Stimulated activated memory B cell treated with anti-CD40 and anti-IgM and Interleukin-4, amounts not matched to agents 10 μg/mL and 1 μg/mL and 100 μg/mL, for 72 hours (primary cell): ENCODE results near the gene INPP5A.
A peak's percentile ranks its signal among the peaks of the same experiment; 100 is the strongest.

Experiments used
- ATAC-seq: fragments of 150-1000 bp; cut with Tn5 transposase; 2 replicates; pipeline ENCODE4 v1.10.0; 2021
- H3K27ac Mint-ChIP-seq: one replicate; pipeline ENCODE4 v1.8.0; 2022; ENCODE audit warnings: mild to moderate bottlenecking, mixed read lengths
- H3K27me3 Mint-ChIP-seq: one replicate; pipeline ENCODE4 v1.8.0; 2022; ENCODE audit warnings: mixed read lengths
- H3K36me3 Mint-ChIP-seq: one replicate; pipeline ENCODE4 v1.8.0; 2022; ENCODE audit warnings: mixed read lengths
- H3K4me1 Mint-ChIP-seq: one replicate; pipeline ENCODE4 v1.8.0; 2022; ENCODE audit warnings: mixed read lengths
- H3K4me3 Mint-ChIP-seq: one replicate; pipeline ENCODE4 v1.8.0; 2022; ENCODE audit warnings: mild to moderate bottlenecking, moderate library complexity, mixed read lengths
- H3K9me3 Mint-ChIP-seq: one replicate; pipeline ENCODE4 v1.8.0; 2022; ENCODE audit warnings: mixed read lengths

Gene INPP5A

DNA sequence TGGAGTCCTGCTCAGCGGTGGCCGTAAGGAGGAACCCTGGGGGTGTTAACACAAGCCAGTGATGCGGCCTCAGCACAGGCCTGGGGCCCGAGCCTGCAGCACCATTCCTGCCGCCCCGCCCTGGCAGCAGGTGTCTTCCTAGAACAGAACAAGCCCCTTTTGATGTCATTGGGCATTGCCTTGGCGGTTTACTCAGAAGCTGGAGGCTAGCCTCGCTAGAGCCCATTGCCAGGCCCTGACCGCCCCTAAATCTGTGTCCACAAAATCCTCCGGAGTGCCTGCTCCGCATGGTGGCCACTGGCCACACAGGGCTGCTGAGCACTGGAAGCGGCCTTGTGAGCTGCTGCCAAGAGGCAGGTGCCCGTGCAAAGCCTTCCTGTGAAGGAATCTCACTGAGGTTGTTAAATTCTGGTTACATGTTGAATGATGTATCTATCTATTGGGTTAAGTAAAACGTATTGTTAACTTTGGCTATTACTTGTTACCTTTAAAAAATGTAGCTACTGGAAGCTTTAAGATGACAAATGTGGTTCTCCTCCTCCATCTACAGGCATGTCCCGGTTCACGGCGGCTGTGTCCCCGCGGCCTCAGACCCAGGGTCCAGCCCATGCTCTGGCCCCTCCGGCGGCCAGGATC is 1.2 kb upstream of the INPP5A start:
- Mint-ChIP-seq H3K36me3 (peaks cover 10% of the 10 kb centered on the region), H3K27ac (peak overlapping the region; percentile 51), H3K4me3 (peak overlapping the region; percentile 65), H3K27me3 (no peaks in the 10 kb centered on the region), H3K9me3 (peaks cover 3% of the 10 kb centered on the region), H3K4me1 (peaks cover 54% of the 10 kb centered on the region)
- no peak for ATAC-seq

DNA sequence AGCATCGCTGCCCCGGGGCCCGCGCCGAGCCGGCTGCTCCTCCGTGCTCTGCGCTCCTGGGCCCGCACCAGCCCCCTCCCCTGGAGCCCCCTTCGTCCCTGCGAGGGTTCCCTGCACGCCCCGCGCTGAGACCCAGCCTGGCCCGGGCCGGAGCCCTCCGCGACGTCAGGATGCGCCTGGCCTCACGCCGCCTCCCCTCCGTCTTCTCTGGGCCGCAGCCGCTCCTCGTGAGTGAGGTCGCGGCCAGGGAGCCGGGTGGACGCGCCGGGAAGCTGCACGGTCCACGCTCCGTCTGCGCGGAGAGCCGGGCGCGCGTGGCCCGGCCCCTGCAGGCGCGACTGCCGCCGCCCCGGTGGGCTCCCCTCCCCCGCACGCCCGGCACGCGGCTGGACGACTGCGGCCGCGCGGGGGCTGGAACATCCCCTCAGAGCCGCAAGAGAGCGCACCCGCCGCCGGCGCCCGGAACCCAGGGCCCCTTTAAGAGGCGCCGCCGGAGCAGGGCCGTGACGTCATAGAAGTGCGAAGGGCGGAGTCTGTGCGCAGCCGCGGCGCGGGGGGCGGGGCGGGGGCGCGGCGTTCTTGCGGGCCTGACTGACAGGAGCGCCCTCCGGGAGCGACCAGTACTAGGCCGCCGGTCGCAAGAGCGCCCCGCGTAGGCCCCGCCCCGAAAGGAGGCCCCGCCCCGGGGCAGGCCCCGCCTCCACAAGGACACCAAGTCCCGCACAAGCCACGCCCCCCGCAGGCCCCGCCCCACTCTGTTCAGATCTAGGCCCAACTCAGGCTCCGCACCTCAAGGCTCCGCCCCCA is 507 bp upstream of the INPP5A start:
- no peaks in the 10 kb centered on the region for H3K9me3 Mint-ChIP-seq
- H3K27ac Mint-ChIP-seq, result peak overlapping the region; percentile 51
- peak; percentile 96 for ATAC-seq
- H3K27me3 Mint-ChIP-seq, result no peaks in the 10 kb centered on the region
- H3K4me1 Mint-ChIP-seq, result peaks cover 61% of the 10 kb centered on the region
- peak overlapping the region; percentile 65 for H3K4me3 Mint-ChIP-seq
- peaks cover 5% of the 10 kb centered on the region for H3K36me3 Mint-ChIP-seq

DNA sequence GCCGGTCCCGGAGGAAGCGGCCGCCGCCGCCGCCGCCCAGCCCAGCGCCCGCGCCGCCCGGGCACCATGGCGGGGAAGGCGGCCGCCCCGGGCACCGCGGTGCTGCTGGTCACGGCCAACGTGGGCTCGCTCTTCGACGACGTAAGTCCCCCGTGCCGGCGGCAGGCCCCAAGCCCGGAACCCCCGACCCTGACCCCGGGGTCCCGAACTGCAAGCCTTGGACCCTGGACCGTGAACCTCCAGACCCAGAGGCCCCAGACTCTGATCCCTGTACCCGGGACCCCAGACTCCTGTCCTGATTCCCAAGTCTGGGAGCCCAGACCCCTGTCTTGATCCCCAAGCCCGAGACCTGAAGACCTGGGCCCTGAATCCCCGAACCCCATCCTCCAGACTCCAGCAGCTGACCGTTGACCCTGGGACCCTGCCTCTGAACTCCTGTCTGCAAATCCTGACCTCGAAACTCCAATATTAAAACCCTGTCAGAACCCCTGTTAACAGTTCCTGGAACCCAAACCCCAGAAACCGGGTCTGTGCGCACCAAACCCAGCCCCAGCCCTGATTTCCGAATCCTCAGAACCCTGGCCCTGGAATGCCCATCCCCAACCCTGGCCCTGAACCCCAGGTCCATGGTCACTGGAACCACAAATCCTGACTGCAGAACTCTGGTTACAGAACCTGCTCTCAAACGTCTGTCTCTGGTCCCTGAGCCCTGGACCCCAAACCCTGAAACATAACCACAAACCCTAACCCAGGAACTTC is 623 bp downstream of the INPP5A start:
- peaks cover 73% of the 10 kb centered on the region for H3K4me1 Mint-ChIP-seq
- peak overlapping the region; percentile 94 for H3K27ac Mint-ChIP-seq
- peaks cover 5% of the 10 kb centered on the region for H3K36me3 Mint-ChIP-seq
- H3K9me3 Mint-ChIP-seq, result no peaks in the 10 kb centered on the region
- ATAC-seq, result no peak
- peak overlapping the region; percentile 96 for H3K4me3 Mint-ChIP-seq
- H3K27me3 Mint-ChIP-seq, result no peaks in the 10 kb centered on the region

DNA sequence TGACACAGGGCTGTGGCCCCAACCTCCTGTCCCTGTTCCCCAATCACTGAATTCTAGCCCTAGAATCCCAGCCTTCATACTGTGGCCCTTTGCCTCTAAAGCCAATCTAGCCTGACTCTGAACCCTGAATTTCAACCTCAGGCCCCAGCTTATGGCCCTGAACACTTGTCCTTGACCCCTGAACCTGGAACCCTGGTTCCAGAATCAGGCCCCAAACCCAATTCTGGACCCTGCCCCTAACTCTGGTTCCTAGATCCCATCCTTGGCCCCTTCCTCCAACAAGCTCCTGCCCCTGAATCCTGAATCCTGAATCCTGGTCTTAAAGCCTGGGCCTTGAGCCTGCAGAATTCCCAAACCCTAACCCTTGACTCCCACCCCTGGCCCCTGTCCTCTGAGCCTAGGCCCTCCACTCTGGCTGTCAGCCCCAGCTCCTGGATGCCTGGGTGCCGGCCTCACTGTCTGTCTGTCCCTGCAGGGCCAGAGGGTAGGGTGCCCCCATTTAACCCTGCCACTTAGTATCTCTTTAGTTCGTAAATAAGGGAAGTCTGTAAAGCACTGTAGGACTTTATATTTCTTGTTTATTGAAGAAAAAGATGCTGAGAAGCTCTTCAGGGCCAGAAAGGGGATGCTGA is 1.3 kb downstream of the INPP5A start:
- no peak for ATAC-seq
- H3K9me3 Mint-ChIP-seq, result no peaks in the 10 kb centered on the region
- H3K27me3 Mint-ChIP-seq, result no peaks in the 10 kb centered on the region
- H3K4me3 Mint-ChIP-seq, result peak overlapping the region; percentile 96
- H3K4me1 Mint-ChIP-seq, result peaks cover 75% of the 10 kb centered on the region
- peaks cover 5% of the 10 kb centered on the region for H3K36me3 Mint-ChIP-seq
- H3K27ac Mint-ChIP-seq, result peak overlapping the region; percentile 94

DNA sequence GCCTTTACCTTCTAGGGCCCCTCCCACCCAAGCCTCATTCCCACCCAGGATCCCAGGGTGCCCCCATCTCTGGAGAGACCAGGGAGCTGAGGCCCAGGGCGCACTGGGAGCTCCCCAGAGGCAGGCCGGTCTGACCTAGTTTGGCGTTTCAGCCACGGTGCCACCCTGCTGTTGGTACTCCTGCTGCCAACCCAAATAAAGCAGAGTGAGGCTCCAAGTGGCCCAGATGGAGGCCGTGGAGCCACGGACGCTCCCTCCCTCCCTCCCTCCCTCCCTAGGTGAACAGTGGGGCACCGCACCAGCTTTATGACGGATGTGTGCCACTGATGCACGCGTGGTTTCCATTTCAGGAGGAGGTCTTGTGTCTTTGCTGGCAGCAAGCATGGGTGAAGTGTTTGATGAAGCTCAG is 1.8 kb downstream of the INPP5A start:
- Mint-ChIP-seq H3K36me3 (peaks cover 5% of the 10 kb centered on the region), H3K4me3 (peak overlapping the region; percentile 96), H3K27ac (peak overlapping the region; percentile 94), H3K4me1 (peaks cover 80% of the 10 kb centered on the region), H3K27me3 (no peaks in the 10 kb centered on the region), H3K9me3 (no peaks in the 10 kb centered on the region)
- ATAC-seq, result no peak

DNA sequence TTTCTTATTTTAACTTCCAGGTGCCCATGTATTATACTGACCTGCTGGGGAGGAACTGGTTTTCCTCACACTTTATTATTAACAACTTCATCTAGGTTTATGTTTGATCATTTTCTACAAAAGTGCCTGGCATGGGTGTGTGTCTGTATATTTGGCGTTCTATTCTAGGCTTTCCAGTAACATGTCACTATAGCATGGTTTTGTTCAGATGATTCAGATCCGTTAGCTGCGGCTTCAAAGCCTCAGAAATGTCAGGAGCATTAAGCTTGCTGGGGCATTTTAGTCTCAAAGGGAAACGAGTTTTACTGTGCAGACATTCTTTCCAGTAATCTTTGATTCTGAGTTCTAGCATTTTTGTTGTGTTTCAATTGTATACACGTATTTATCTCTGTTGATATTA is 2.3 kb downstream of the INPP5A start:
- no peak for ATAC-seq
- Mint-ChIP-seq H3K27me3 (no peaks in the 10 kb centered on the region), H3K27ac (peak overlapping the region; percentile 64), H3K4me1 (peaks cover 85% of the 10 kb centered on the region), H3K4me3 (peak overlapping the region; percentile 96), H3K9me3 (no peaks in the 10 kb centered on the region), H3K36me3 (peaks cover 5% of the 10 kb centered on the region)

DNA sequence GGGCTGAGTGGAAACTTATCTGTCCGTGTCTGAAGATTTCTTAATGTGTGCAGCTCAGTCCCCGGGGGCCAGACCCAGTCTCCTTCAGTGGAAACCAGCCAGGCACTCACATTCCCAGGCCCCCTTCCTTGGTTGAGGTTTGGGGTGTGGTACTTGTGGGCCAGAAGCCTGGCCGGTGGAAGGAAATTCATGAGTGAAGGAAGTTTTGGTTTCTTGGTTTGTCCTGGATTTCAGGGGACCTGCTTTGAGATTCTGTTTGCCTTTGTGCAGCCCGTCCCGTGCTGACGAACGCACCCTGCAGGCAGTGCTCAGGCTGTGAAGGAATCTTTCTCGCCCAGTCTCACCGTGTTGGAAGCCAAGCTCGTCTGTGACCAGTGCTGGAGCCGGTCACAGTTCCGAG is 2.9 kb downstream of the INPP5A start:
- no peak for ATAC-seq
- Mint-ChIP-seq H3K36me3 (peaks cover 5% of the 10 kb centered on the region), H3K4me3 (peak overlapping the region; percentile 96), H3K27me3 (no peaks in the 10 kb centered on the region), H3K4me1 (peaks cover 83% of the 10 kb centered on the region), H3K9me3 (no peaks in the 10 kb centered on the region), H3K27ac (peak overlapping the region; percentile 64)

DNA sequence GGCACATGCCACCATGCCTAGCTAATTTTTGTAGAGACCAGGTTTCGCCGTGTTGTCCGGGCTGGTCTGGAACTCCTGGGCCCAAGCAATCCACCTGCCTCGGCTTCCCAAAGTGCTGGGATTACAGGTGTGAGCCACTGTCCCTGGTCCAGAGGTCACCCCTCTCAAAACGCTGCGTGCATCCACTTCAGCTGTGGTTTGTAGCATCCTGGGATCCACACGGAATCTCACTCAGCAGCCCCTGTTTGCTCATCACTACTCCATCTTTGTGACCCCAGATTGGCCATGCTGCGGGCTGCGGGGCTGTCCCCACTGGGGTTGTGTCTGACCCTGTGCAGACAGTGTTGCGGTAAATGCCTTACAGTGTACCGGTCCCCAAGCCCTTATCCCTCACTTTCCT is 3.5 kb downstream of the INPP5A start:
- no peak for ATAC-seq

GRCh38 chr10:132541601-132542011 is 4.0 kb downstream of the INPP5A start:
- no peak for ATAC-seq
- peak overlapping the region; percentile 38 for H3K27ac Mint-ChIP-seq
- H3K4me1 Mint-ChIP-seq, result peaks cover 85% of the 10 kb centered on the region
- peaks cover 5% of the 10 kb centered on the region for H3K36me3 Mint-ChIP-seq
- H3K27me3 Mint-ChIP-seq, result no peaks in the 10 kb centered on the region
- peak overlapping the region; percentile 27 for H3K4me3 Mint-ChIP-seq
- H3K9me3 Mint-ChIP-seq, result no peaks in the 10 kb centered on the region

More for the DNA sequence above, 3.5 kb downstream of the INPP5A start:
- Mint-ChIP-seq H3K9me3 (no peaks in the 10 kb centered on the region), H3K27me3 (no peaks in the 10 kb centered on the region), H3K36me3 (peaks cover 5% of the 10 kb centered on the region), H3K4me1 (peaks cover 85% of the 10 kb centered on the region), H3K4me3 (peak overlapping the region; percentile 27), H3K27ac (peak overlapping the region; percentile 38)

- Mint-ChIP-seq H3K27me3 (no peaks in the 10 kb centered on the region), H3K36me3 (peaks cover 5% of the 10 kb centered on the region), H3K27ac (peak overlapping the region; percentile 38), H3K4me1 (peaks cover 90% of the 10 kb centered on the region), H3K9me3 (no peaks in the 10 kb centered on the region), H3K4me3 (no peak overlapping the region)
- ATAC-seq, result no peak
Observed at GRCh38 chr10:132542086-132542775, 4.6 kb downstream of the INPP5A start.

DNA sequence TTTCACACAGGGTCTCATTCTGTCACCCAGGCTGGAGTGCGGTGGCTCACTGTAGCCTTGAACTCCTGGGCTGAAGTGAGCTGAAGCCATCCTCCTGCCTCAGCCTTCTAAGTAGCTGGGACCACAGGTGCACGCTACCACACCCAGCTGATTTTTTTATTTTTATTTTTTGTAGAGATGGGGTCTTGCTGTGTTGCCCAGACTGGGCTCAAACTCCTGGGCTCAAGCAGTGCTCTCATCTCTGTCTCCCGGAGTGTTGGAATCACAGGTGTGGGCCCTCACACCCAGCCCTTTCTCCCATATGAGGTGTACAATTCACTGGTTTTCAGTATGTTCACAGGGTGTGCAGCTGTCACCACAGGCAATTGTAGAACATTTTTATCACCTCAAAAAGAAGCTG is 5.2 kb downstream of the INPP5A start:
- Mint-ChIP-seq H3K9me3 (no peaks in the 10 kb centered on the region), H3K27ac (no peak overlapping the region), H3K4me3 (no peak overlapping the region), H3K36me3 (peaks cover 5% of the 10 kb centered on the region), H3K27me3 (no peaks in the 10 kb centered on the region), H3K4me1 (peaks cover 96% of the 10 kb centered on the region)
- ATAC-seq, result no peak

DNA sequence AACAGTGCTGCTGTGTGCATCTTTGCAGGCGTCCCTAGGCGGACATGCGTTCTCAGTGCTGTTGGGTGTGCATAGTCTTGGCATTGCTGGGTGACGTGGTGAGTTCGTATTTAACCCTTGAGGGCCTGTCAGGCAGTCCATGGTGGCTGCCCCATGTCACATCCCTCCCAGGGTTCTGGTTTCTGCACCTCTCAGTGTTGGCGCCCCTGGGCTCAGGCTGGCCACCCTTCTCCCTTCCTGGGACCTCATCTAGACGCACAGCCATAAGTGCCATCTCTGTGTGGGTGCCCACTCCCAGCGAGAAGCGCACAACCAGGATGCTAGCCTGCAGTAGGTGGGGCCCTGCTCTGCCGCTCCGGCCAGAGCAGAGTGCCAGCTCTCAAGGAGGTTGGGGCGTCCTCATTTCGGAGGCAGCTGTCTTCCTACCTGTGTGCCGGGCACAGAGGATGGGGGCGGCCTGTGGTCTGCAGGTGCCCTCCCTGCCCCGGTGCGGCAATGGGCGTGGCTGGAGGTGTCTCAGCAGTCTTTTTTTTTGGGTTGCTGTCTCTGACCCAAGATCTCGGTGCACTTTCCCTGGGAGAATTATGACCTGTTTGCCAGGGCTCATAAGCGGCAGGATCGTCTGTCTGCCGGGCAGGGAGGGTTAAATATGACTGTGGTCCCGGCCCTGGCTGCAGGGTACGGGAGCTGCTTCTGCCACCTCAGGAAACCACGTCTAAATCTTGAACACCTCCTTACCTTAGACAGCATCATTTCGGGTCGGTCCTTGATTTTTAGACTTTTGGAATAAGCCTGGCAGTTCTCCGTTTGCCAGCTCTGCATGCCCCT is 6.5 kb downstream of the INPP5A start:
- no peak for ATAC-seq
- H3K27me3 Mint-ChIP-seq, result no peaks in the 10 kb centered on the region
- H3K27ac Mint-ChIP-seq, result peak overlapping the region; percentile 69
- peaks cover 5% of the 10 kb centered on the region for H3K36me3 Mint-ChIP-seq
- H3K4me3 Mint-ChIP-seq, result peak overlapping the region; percentile 72
- H3K4me1 Mint-ChIP-seq, result peaks cover 99% of the 10 kb centered on the region
- H3K9me3 Mint-ChIP-seq, result no peaks in the 10 kb centered on the region

- Mint-ChIP-seq H3K4me3 (peak overlapping the region; percentile 72), H3K36me3 (peaks cover 5% of the 10 kb centered on the region), H3K4me1 (peaks cover 97% of the 10 kb centered on the region), H3K27ac (peak overlapping the region; percentile 69), H3K27me3 (no peaks in the 10 kb centered on the region), H3K9me3 (no peaks in the 10 kb centered on the region)
- ATAC-seq, result peak; percentile 45
Observed at GRCh38 chr10:132544744-132545658, 7.4 kb downstream of the INPP5A start.
